ENCODE data around the gene AGO3. TPM values are rescaled to one million over a fixed set of nuclear protein-coding genes. Genes with fewer than 3 reads are reported as not detected.

The AGO3 gene
- total RNA-seq, 2 experiments from 2014 or later, result 22.5 to 42.0 TPM

- peaks cover 46% of the 10 kb centered on the region for H3K4me1 ChIP-seq (ENCODE audit: insufficient read depth, low read length, poor library complexity, severe bottlenecking)
- no peak overlapping the region for H2AFZ ChIP-seq (ENCODE audit: low read length)
- H3K36me3 ChIP-seq (ENCODE audit: insufficient read depth, low read length), result no peaks in the 10 kb centered on the region
- no peaks in the 10 kb centered on the region for H3K9me2 ChIP-seq (ENCODE audit: insufficient read depth, low read length)
- H3K27ac ChIP-seq (ENCODE audit: low read depth, low read length, poor library complexity, severe bottlenecking), result no peak overlapping the region
- H3K9me3 ChIP-seq (ENCODE audit: low read length), result no peaks in the 10 kb centered on the region
- no TSS peak for BruUV-seq (replicated peaks)
- H4K20me1 ChIP-seq (ENCODE audit: insufficient read depth, low read length), result peaks cover 5% of the 10 kb centered on the region; the same call in 1 of the 2 replicates
- H3K79me2 ChIP-seq (ENCODE audit: insufficient read depth, low read depth, low read length), result peaks cover 68% of the 10 kb centered on the region
- intact Hi-C loops (cut with micrococcal nuclease; ENCODE audit: unreplicated experiment), result loop anchor here (10.0 kb wide), 1 partner anchor 452 kb away; the partner anchor contains the start of gene STK40
- TF ChIP-seq CTCF (conservative IDR thresholded peaks at IDR 0.05; ENCODE audit: low read length) (no peak), EZH2phosphoT487 (IDR thresholded peaks at IDR 0.05; ENCODE audit: borderline replicate concordance, low read depth, low read length) (no peak)
- POLR2A ChIA-PET, result interaction anchor here (0.6 kb wide), 1 partner anchor 42 kb away, joined by 3 read pairs; no protein-coding TSS in a partner anchor
- peak overlapping the region; percentile 93 for H3K4me3 ChIP-seq (ENCODE audit: low read depth, low read length, poor library complexity, severe bottlenecking)
- DNase-seq (ENCODE audit: low spot score), result no peak
- H3K4me2 ChIP-seq (ENCODE audit: low read length), result peak overlapping the region; percentile 88
- CTCF ChIA-PET (ENCODE audit: unreplicated experiment), result no interaction called here
Measured at GRCh38 chr1:35932941-35933340, 2.0 kb downstream of the AGO3 start.

GRCh38 chr1:35935442-35936388 lies 4.8 kb downstream of the AGO3 start:
- CTCF ChIA-PET (ENCODE audit: unreplicated experiment), result no interaction called here
- Histone ChIP-seq H3K9me2 (ENCODE audit: insufficient read depth, low read length) (no peaks in the 10 kb centered on the region), H4K20me1 (ENCODE audit: insufficient read depth, low read length) (peaks cover 5% of the 10 kb centered on the region; the same call in 1 of the 2 replicates), H3K27ac (ENCODE audit: low read depth, low read length, poor library complexity, severe bottlenecking) (no peak overlapping the region), H3K4me1 (ENCODE audit: insufficient read depth, low read length, poor library complexity, severe bottlenecking) (peaks cover 36% of the 10 kb centered on the region), H3K36me3 (ENCODE audit: insufficient read depth, low read length) (0 out of 2 replicates have a peak, but pooled peaks cover 3% of the 10 kb centered on the region), H3K4me2 (ENCODE audit: low read length) (peak overlapping the region; percentile 44), H3K79me2 (ENCODE audit: insufficient read depth, low read depth, low read length) (peaks cover 87% of the 10 kb centered on the region), H2AFZ (ENCODE audit: low read length) (no peak overlapping the region), H3K9me3 (ENCODE audit: low read length) (no peaks in the 10 kb centered on the region), H3K4me3 (ENCODE audit: low read depth, low read length, poor library complexity, severe bottlenecking) (no peak overlapping the region)
- TF ChIP-seq CTCF (conservative IDR thresholded peaks at IDR 0.05; ENCODE audit: low read length) (no peak), EZH2phosphoT487 (IDR thresholded peaks at IDR 0.05; ENCODE audit: borderline replicate concordance, low read depth, low read length) (no peak)
- intact Hi-C loops (cut with micrococcal nuclease; ENCODE audit: unreplicated experiment), result loop anchor here (10.0 kb wide), 1 partner anchor 449 kb away; the partner anchor contains the start of gene STK40
- POLR2A ChIA-PET, result no interaction called here
- DNase-seq (ENCODE audit: low spot score), result no peak
- no TSS peak for BruUV-seq (replicated peaks)
